Tibial nerve (tissue), 3 donors: ENCODE measurements around the gene WIZ.

ENCODE experiments used
- CTCF ChIP-seq, 5 experiments: fragments of 200-600 bp in 3 of 5; fragments of 450-650 bp in 2 of 5; sonication (generic) in 3 of 5; IDR thresholded peaks; one replicate each; pipeline ENCODE4 v1.5.1; 2016 to 2019; ENCODE audit warnings: antibody characterized with exemption in 5 of 5, mild to moderate bottlenecking in 3 of 5, moderate library complexity in 2 of 5
- POLR2A ChIP-seq, 2 donors: fragments of 450-650 bp; IDR thresholded peaks; one replicate each; pipeline ENCODE4 v1.6.1; 2017; ENCODE audit warnings: antibody characterized with exemption in 2 of 2, mild to moderate bottlenecking in 2 of 2, moderate library complexity in 2 of 2

GRCh38 chr19:15453091-15453578 is 3.4 kb upstream of the WIZ start:
- no peak for TF ChIP-seq POLR2A (IDR thresholded peaks at IDR 0.05)
- TF ChIP-seq CTCF (IDR thresholded peaks at IDR 0.05) = peak in 2 of 5 experiments; percentile 11 to 13
